HG03558 (cell line): ENCODE data around the gene HTR2A.

ENCODE experiments used
- ATAC-seq: cut with Tn5 transposase; IDR thresholded peaks from one replicate; pipeline ENCODE4 v1.9.1; 2021; ENCODE audit warnings: moderate number of reproducible peaks; ENCODE audit not compliant: unreplicated experiment; ENCODE audit errors: extremely low read depth

Gene HTR2A

GRCh38 chr13:46896341-46897137 is at the start of gene HTR2A:
HTR2A (minus strand) TSS chr13:46897053; CDS start chr13:46895906, 1,147 bp downstream.
- no peak for ATAC-seq

- no peak for ATAC-seq
Measured at GRCh38 chr13:46936525-46936924, 39.7 kb upstream of the HTR2A start.

GRCh38 chr13:46934749-46935148 is 37.9 kb upstream of the HTR2A start:
- ATAC-seq: no peak

DNA sequence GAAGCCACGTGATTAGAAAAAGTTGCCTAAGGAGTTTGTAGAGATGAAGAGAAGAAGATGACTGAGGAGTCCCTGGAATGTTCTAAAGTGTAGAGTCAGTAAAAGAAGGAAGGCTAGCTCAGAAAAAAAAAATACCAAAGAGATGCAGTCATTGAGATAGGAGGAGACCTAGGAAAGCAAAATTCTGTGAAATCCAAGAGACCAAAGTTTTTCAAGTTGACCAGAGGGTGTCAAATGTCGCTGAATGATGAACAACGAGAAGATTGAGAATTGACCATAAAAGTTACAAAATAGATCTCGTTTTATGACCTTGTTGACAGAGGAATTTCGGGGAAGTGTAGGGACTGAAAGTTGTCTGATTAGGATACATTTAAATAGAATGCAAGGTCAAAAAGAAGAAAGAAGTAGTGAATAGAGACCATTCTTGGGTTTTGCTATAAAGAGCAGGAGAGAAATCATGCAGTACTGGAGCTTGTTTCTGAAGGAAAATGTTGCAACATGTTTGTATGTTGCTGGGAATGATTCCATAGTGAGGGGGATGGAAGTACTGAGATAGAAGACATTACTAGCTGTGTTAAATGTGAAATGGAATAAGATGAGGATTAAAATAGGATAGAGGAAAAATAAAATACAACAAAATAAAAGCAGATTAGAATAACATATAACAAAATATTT is 30.2 kb upstream of the HTR2A start:
- no peak for ATAC-seq

DNA sequence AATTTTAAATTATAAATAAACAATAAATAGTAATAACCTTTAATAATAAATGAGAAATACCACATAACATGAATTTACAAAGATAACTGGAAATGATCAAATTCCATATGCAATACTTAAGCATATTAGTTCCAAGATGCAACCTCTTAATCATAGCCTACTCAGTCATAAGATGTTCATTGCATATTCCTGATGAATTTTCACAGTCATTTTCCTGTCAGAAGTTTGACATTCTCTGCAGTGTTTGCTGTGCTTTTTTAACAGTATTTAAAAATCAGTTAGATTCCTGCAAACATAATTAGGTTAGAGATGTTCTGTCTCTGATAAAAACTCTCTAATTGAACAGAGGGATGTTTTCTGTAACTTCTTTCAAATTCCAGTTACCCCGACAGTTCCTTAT is 28.6 kb upstream of the HTR2A start:
- no peak for ATAC-seq

- ATAC-seq: no peak
Measured at GRCh38 chr13:46914341-46914740, 17.5 kb upstream of the HTR2A start.

DNA sequence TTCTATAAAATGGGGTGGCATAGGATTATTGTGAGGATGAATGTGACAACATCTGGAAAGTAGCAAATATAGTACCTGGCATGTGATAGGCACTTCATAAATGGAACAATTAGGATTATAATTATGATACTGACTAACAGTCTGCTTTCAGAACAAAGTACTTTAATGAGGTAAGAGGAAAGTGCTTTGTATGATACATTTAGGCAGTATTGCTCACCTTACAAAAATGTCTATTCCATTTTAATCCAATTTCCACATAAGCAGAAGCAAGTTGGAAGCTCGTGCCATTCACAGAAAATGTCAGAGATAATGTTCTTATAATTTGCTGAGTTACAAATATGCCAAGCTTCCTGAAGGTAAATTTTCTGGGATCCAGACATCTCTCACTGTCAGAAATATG is 16.9 kb upstream of the HTR2A start:
- no peak for ATAC-seq

DNA sequence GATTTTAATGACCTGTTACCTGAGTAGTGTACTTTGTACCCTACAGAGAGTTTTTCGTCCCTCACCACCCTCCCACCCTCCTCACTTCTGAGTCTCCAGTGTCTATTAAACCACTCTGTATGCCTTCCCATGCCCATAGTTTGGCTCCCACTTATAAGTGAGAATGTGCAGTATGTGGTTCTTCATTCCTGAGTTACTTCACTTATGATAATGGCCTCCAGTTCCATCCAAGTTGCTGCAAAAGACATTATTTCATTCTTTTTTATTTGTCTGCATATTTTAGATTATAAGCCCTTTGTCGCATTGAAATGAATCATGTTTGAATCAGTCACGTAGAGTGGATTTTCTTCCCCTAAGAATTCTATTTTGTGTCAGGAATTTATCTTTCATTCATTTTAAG is 12.2 kb upstream of the HTR2A start:
- ATAC-seq: no peak

DNA sequence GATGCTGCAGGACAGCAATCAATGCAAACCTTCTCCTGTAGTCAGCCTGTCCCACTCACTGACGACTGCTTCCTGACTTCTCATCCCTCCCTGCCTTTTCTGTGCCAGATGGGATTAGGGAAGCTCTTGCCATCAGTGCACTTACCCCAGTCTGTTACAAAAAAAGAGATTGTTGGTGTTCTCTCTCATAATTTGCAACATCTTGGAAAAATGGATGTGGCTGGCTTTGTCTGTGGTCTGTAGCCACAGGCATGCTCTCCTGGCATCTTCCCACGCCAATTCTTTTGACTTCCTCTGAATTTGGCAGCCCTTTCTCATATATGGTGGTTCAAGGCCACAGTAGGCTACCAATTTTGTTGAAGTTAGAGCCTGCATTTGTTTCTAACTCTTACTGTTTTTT is 11.6 kb upstream of the HTR2A start:
- ATAC-seq: no peak

GRCh38 chr13:46906405-46906804 is 9.6 kb upstream of the HTR2A start:
- no peak for ATAC-seq

- no peak for ATAC-seq
Measured at GRCh38 chr13:46905249-46905648, 8.4 kb upstream of the HTR2A start.

DNA sequence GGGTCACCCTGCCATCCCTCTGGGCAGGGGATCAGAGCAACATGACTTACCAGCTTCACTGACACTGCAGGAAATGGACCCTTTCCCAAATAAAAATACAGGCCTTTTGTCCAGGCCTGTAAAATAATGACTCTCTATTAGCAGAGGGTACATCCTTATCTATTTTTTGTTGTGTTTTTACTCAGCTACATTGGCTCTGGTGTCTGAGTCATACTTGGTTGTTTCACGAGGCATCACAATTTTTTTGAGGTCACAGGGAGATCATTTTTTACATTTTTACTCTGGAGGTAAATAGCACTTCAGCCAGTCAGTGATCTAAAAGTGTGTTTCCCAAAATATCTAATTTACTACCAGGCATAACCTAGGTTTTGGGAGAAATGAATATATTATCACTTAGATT is 6.9 kb upstream of the HTR2A start:
- no peak for ATAC-seq

- ATAC-seq: no peak
Measured at GRCh38 chr13:46901721-46902120, 4.9 kb upstream of the HTR2A start.

- ATAC-seq: no peak
Measured at GRCh38 chr13:46899801-46900200, 2.9 kb upstream of the HTR2A start.

DNA sequence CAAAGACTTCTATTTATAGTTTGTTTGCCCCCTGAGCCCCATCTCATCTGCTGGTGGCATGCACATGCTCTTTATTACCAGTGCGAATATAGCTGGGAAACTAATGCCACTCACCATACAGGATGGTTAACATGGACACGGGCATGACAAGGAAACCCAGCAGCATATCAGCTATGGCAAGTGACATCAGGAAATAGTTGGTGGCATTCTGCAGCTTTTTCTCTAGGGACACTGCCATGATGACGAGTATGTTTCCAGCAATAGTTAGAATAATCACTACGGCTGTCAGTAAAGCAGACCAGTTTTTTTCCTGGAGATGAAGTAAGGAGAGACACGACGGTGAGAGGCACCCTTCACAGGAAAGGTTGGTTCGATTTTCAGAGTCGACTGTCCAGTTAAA is 1.5 kb downstream of the HTR2A start:
- ATAC-seq: no peak

- no peak for ATAC-seq
Measured at GRCh38 chr13:46894568-46894967, 2.3 kb downstream of the HTR2A start.

DNA sequence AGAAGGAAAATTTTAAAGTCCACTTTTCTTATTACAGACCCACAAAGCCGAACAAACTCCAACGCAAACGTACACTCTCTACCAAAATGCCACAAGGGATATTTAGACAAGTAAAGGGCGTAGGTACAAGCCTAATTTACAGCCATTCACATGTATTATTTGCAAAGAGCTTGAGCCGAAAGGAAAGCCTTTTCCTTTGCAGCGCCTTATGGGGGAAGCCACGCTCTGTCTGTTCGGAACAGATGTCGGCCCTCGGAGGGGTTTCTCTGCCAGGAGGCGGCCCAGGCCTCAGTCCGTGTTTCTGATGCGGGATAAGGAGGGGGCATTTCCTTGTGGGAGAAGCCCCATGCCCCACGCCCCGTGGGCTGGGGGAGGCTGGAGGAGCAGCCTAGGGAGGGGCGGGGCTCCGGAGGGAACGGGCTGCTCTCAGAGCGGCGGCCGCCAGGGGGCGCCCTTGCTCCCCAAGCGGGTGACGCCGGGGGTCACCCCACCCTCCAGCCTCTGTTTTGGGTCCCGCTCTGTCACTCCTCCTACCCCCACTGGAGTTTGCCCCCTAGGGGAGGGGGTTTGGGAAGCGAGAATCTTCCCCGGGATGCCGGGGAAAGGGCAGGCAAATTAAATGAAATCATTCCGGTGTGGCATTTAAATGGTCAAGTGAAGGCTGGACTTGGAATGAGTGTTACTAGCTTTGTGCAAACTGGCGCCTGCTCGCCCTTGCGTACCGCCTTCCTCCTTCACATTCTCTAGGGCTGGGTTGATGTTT is 2.9 kb downstream of the HTR2A start:
- ATAC-seq: no peak

DNA sequence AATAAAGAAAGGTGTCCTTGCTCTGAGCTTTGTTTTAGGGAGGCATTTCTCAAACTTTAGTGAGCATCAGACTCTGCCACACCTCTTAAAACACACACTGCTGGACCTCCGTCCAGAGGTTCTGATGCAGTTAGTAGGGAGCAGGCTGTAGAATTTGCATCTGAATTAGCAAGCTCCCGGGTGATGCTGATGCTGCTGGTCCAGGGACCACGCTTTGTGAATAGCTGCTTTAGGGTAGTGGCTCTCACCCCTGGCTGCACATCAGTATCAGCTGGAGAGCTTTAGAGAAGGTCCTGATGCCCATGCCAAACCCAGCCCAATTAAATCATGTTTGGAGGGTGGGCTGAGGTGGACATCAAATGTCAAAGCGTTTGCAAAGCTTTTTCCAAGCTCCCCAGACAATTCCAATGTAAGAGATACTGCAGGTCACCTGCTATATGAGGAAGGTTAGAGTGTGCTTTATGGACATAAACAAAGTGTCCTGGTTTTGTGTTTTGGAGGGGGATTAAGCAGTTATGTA is 3.6 kb downstream of the HTR2A start:
- no peak for ATAC-seq

DNA sequence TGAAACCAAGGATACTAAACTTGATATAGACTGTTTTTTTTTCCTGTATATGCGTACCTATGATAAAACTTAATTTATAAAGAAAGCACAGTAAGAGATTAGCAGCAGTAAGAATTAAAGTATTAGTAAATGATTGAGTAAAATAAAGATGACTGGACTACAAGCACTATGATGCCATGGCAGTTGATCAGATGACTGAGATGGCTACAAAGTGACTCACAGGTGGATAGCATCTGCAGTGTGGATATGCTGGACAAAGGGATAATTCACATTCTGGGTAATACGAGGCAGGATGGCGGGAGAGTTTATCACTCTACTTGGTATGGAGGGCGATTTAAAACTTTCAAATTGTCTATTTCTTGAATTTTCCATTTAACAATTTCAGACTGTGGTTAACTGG is 11.8 kb downstream of the HTR2A start:
- no peak for ATAC-seq

- no peak for ATAC-seq
Measured at GRCh38 chr13:46884531-46884930, 12.3 kb downstream of the HTR2A start.

GRCh38 chr13:46881621-46882020 is 15.2 kb downstream of the HTR2A start:
- ATAC-seq: no peak
